ENCODE measurements around the gene RPS6KA2.
A peak's percentile ranks its signal among the peaks of the same experiment; 100 is the strongest.
"Not testable (repeated sequence)": the region's sequence is repeated elsewhere in the genome, so short reads cannot be mapped to it uniquely, and the experiment has no call there.

Gene RPS6KA2

GRCh38 chr6:166386111-166386510 is 240.9 kb downstream of the RPS6KA2 start:
- in situ Hi-C loops (cut with MboI; ENCODE audit: low pct_unique_long_range_greater_than_20kb, low sequenced_read_pairs): no loop called here
- DNase-seq: no peak

GRCh38 chr6:166383802-166384363 is 243.2 kb downstream of the RPS6KA2 start:
- DNase-seq; in situ Hi-C loops (cut with MboI; ENCODE audit: low pct_unique_long_range_greater_than_20kb, low sequenced_read_pairs): not testable (repeated sequence)

GRCh38 chr6:166382933-166383801 is 243.9 kb downstream of the RPS6KA2 start, which contains the start of gene MPC1:
Gene MPC1 (minus strand): TSS chr6:166382940. CDS start chr6:166382876, 64 bp downstream.
- in situ Hi-C loops (cut with MboI; ENCODE audit: low pct_unique_long_range_greater_than_20kb, low sequenced_read_pairs): no loop called here
- DNase-seq: peak; percentile 97

GRCh38 chr6:166382500-166382932 is 244.5 kb downstream of the RPS6KA2 start:
- in situ Hi-C loops (cut with MboI; ENCODE audit: low pct_unique_long_range_greater_than_20kb, low sequenced_read_pairs): no loop called here
- no peak for DNase-seq

GRCh38 chr6:166381733-166382499 is 245.1 kb downstream of the RPS6KA2 start:
- in situ Hi-C loops (cut with MboI; ENCODE audit: low pct_unique_long_range_greater_than_20kb, low sequenced_read_pairs): no loop called here
- peak; percentile 76 for DNase-seq

GRCh38 chr6:166381381-166381732 is 245.7 kb downstream of the RPS6KA2 start:
- in situ Hi-C loops (cut with MboI; ENCODE audit: low pct_unique_long_range_greater_than_20kb, low sequenced_read_pairs): no loop called here
- no peak for DNase-seq

GRCh38 chr6:166379800-166380199 is 247.3 kb downstream of the RPS6KA2 start:
- in situ Hi-C loops (cut with MboI; ENCODE audit: low pct_unique_long_range_greater_than_20kb, low sequenced_read_pairs): no loop called here
- DNase-seq: no peak

GRCh38 chr6:166379103-166379586 is 247.9 kb downstream of the RPS6KA2 start:
- in situ Hi-C loops (cut with MboI; ENCODE audit: low pct_unique_long_range_greater_than_20kb, low sequenced_read_pairs): no loop called here
- DNase-seq: no peak

GRCh38 chr6:166377721-166378120 is 249.3 kb downstream of the RPS6KA2 start:
- in situ Hi-C loops (cut with MboI; ENCODE audit: low pct_unique_long_range_greater_than_20kb, low sequenced_read_pairs): no loop called here
- DNase-seq: no peak

GRCh38 chr6:166375013-166375412 is 252.0 kb downstream of the RPS6KA2 start:
- no peak for DNase-seq
- in situ Hi-C loops (cut with MboI; ENCODE audit: low pct_unique_long_range_greater_than_20kb, low sequenced_read_pairs): no loop called here

GRCh38 chr6:166370489-166370888 is 256.6 kb downstream of the RPS6KA2 start:
- in situ Hi-C loops (cut with MboI; ENCODE audit: low pct_unique_long_range_greater_than_20kb, low sequenced_read_pairs): no loop called here
- no peak for DNase-seq

GRCh38 chr6:166369782-166370181 is 257.3 kb downstream of the RPS6KA2 start:
- no peak for DNase-seq
- in situ Hi-C loops (cut with MboI; ENCODE audit: low pct_unique_long_range_greater_than_20kb, low sequenced_read_pairs): no loop called here

- DNase-seq: no peak
- in situ Hi-C loops (cut with MboI; ENCODE audit: low pct_unique_long_range_greater_than_20kb, low sequenced_read_pairs): no loop called here
These were observed 260.1 kb downstream of the RPS6KA2 start for GRCh38 chr6:166366921-166367320.

GRCh38 chr6:166365806-166366205 is 261.2 kb downstream of the RPS6KA2 start:
- DNase-seq: no peak
- in situ Hi-C loops (cut with MboI; ENCODE audit: low pct_unique_long_range_greater_than_20kb, low sequenced_read_pairs): no loop called here

- no peak for DNase-seq
- in situ Hi-C loops (cut with MboI; ENCODE audit: low pct_unique_long_range_greater_than_20kb, low sequenced_read_pairs): no loop called here
These were observed 261.8 kb downstream of the RPS6KA2 start for GRCh38 chr6:166365221-166365620.

- no peak for DNase-seq
- in situ Hi-C loops (cut with MboI; ENCODE audit: low pct_unique_long_range_greater_than_20kb, low sequenced_read_pairs): no loop called here
These were observed 262.6 kb downstream of the RPS6KA2 start for GRCh38 chr6:166364456-166364855.

- DNase-seq; in situ Hi-C loops (cut with MboI; ENCODE audit: low pct_unique_long_range_greater_than_20kb, low sequenced_read_pairs): not testable (repeated sequence)
These were observed 264.6 kb downstream of the RPS6KA2 start for GRCh38 chr6:166362427-166362826.

GRCh38 chr6:166361077-166361429 is 266.0 kb downstream of the RPS6KA2 start:
- no peak for DNase-seq
- in situ Hi-C loops (cut with MboI; ENCODE audit: low pct_unique_long_range_greater_than_20kb, low sequenced_read_pairs): no loop called here

GRCh38 chr6:166360243-166361076 is 266.6 kb downstream of the RPS6KA2 start:
- in situ Hi-C loops (cut with MboI; ENCODE audit: low pct_unique_long_range_greater_than_20kb, low sequenced_read_pairs): no loop called here
- DNase-seq: no peak

Measured in KBM-7 (cell line).